ENCODE measurements around the gene TYMP.
A peak's percentile ranks its signal among the peaks of the same experiment; 100 is the strongest.

Gene TYMP

DNA sequence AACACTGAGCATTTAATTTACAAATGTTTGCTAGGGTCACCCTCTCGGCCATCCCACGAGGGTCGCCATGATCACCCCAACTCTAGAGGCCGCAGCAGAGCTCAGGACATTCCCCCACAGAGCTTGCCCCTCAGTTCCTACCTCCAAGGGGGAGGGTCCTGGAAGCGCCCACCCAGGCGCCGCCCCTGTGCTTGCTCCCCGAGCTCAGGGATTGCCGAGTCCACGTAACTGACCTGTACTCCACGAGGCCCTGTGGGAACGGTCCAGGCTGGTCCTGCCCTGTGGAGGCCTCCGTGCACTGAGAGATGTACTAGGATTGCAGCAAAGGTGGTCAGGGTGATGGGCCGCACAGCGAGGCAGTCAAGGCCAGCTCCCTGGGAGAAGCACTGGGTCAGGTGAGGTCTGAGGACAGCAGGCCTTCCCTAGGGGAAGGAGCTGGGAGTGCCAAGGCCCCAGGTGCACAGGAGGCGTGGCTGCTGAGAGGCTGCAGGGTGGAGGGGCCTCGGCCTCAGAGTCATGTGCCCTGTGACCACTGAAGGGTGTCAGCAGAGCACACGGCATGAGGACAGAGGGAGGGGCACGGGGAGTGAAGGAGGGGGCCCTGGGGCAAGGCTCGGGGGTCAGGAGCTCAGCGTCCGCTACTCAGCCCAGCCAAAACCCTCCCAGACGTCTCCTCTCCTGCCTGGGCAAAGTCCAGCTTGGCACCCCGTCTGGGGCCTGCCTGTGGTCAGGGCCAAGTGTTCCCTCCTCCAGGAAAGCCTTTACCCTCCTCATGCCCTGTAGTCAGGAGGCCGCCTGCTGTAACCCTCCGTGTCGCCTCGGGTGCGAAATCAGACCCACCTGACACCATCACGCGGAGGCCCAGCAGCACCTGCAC lies 45.6 kb downstream of the TYMP start:
- in situ Hi-C loops (cut with HindIII; ENCODE audit: low sequenced_read_pairs) = loop anchor here (10.0 kb wide), 1 partner anchor 129 kb away; no protein-coding TSS in a partner anchor
- no peak for DNase-seq (ENCODE audit: low read depth)
- H3K4me3 ChIP-seq (ENCODE audit: low read depth, low read length) = no peak overlapping the region
- TF ChIP-seq, protein P1, sequence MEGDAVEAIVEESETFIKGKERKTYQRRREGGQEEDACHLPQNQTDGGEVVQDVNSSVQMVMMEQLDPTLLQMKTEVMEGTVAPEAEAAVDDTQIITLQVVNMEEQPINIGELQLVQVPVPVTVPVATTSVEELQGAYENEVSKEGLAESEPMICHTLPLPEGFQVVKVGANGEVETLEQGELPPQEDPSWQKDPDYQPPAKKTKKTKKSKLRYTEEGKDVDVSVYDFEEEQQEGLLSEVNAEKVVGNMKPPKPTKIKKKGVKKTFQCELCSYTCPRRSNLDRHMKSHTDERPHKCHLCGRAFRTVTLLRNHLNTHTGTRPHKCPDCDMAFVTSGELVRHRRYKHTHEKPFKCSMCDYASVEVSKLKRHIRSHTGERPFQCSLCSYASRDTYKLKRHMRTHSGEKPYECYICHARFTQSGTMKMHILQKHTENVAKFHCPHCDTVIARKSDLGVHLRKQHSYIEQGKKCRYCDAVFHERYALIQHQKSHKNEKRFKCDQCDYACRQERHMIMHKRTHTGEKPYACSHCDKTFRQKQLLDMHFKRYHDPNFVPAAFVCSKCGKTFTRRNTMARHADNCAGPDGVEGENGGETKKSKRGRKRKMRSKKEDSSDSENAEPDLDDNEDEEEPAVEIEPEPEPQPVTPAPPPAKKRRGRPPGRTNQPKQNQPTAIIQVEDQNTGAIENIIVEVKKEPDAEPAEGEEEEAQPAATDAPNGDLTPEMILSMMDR (IDR thresholded peaks at IDR 0.05; ENCODE audit: low read depth, low read length, missing control alignments) = no peak

DNA sequence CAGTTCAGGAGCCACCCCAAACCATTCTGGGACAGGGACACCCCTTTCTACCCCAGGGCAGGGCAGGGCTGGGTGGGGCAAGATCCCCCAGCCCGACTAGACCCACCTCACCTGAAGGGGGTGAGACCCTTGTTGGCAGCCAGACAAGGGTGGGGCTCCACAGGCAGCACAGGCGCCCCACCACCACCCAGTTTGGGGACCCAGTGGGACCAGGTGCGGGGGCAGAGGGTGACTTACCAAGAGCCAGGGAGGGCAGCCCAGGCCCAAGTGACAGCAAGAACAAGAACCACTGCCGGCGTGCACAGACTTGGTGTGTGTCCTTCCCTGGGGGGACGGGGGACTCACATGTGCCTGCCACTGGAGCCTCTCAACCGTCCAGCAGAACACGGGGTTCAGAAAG lies 46.3 kb downstream of the TYMP start:
- DNase-seq (ENCODE audit: low read depth) = no peak
- no peak overlapping the region for H3K4me3 ChIP-seq (ENCODE audit: low read depth, low read length)
- in situ Hi-C loops (cut with HindIII; ENCODE audit: low sequenced_read_pairs) = loop anchor here (10.0 kb wide), 1 partner anchor 129 kb away; no protein-coding TSS in a partner anchor
- TF ChIP-seq, protein P1 (IDR thresholded peaks at IDR 0.05; ENCODE audit: low read depth, low read length, missing control alignments) = no peak

DNA sequence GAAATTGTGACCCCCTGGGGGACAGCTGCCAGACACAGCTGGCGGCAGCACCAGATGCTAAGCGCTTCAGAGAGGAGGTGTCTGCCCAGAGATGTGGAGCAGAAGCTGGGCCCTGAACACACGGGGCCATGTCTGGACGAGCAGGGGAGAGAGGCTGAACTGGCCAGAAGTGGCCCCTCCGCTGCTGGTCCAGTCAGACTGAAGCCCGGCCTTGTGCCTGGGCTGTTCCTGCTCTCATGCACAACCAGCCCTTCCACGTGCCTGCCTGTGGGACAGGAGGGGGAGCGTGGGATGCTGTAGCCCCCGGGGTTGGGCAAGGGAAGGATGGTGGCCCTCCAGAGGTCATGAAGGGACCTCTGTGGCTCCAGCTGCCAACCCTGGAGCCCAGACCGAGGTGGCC lies 46.7 kb downstream of the TYMP start:
- DNase-seq (ENCODE audit: low read depth) = no peak
- TF ChIP-seq, protein P1 (IDR thresholded peaks at IDR 0.05; ENCODE audit: low read depth, low read length, missing control alignments) = no peak
- H3K4me3 ChIP-seq (ENCODE audit: low read depth, low read length) = no peak overlapping the region
- in situ Hi-C loops (cut with HindIII; ENCODE audit: low sequenced_read_pairs) = loop anchor here (10.0 kb wide), 1 partner anchor 128 kb away; no protein-coding TSS in a partner anchor

DNA sequence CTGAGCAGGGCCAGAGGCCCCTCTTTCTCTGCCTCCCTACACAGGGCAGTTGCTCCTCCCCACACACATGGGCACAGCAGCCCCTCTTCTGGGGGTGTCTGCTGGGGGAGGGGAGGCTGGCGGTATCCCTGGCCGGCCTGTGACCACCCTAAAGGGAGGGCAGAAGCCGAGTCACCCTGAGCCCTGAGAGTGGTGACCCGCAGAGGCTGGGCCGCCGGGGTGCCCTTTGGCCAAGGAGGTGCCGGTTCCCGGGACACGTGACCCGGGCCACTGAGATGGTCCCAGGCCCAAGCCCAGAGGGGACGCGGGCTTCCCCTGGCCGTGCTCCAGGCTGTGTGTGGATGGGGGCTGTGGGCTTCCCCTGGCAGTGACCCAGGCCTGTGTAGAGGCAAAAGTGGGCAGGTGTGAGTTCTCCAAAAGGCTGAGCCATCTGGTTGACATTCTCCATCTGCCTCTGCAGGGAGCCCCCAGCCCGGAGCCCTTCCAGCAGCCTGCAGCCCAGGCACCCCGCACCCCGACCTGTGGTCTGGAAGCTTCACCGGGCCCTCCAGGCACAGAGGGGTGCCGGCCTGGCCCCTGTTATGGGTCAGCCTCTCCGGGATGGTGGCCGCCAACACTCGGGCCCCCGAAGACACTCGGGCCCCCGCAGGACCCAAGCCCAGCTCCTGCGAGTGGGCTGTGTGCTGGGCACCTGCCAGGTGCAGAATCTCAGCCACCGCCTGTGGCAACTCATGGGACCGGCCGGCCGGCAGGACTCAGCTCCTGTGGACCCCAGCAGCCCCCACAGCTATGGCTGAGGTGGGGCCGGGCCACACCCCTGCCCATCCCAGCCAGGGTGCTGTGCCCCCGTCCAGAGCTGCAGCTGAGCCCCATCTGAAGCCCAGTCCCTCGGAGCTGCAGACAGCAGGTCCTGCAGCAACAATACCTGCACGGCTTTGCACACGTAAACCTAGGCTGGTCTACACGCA lies 47.4 kb downstream of the TYMP start:
- DNase-seq (ENCODE audit: low read depth) = no peak
- H3K4me3 ChIP-seq (ENCODE audit: low read depth, low read length) = peak overlapping the region; percentile 34
- TF ChIP-seq, protein P1 (IDR thresholded peaks at IDR 0.05; ENCODE audit: low read depth, low read length, missing control alignments) = no peak
- in situ Hi-C loops (cut with HindIII; ENCODE audit: low sequenced_read_pairs) = loop anchor here (10.0 kb wide), 1 partner anchor 128 kb away; no protein-coding TSS in a partner anchor

DNA sequence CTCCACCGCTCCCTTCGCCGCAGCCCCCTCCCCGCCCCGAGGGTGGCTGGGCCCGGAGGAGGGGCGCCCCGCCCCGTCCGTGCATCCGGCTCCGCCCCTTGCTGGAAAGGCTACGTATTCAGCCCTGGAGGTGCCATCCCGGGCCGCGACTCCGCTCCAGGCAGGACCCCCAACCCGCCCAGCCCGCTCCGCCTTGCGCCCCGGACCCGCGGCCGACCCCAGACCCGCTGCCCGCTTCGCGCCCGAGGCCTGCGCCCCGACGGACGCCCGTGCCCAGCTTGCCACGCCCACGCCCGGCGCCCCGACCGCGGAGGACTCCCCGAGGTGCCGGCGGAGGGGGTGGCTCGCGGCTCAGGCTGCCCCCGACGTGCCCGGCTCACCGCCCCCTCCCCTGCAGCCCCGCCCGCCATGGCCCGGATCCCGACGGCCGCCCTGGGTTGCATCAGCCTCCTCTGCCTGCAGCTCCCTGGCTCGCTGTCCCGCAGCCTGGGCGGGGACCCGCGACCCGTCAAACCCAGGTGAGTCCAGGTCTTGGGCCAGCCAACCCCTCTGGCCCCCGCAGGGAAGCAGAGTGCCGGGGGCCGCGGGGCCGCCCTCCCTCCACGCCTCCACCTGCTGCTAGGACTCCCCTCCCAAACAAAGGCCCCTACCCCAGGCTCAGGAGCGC lies 48.2 kb downstream of the TYMP start, which contains the start of gene ADM2:
ADM2 (plus strand) TSS at position 104 of the 667 bp plus-strand sequence; CDS start at position 409, 305 bp downstream.
- in situ Hi-C loops (cut with HindIII; ENCODE audit: low sequenced_read_pairs) = loop anchor here (10.0 kb wide), 1 partner anchor 127 kb away; no protein-coding TSS in a partner anchor
- DNase-seq (ENCODE audit: low read depth) = no peak
- TF ChIP-seq, protein P1 (IDR thresholded peaks at IDR 0.05; ENCODE audit: low read depth, low read length, missing control alignments) = no peak
- peak within 1 kb of the TSS; percentile 34 for H3K4me3 ChIP-seq (ENCODE audit: low read depth, low read length)
